HG03135 (cell line): ENCODE data around the gene SRGAP3.

ENCODE experiments used
- ATAC-seq: cut with Tn5 transposase; IDR thresholded peaks from one replicate; pipeline ENCODE4 v1.9.1; 2021; ENCODE audit warnings: mild to moderate bottlenecking, moderate library complexity; ENCODE audit not compliant: unreplicated experiment

SRGAP3 gene

DNA sequence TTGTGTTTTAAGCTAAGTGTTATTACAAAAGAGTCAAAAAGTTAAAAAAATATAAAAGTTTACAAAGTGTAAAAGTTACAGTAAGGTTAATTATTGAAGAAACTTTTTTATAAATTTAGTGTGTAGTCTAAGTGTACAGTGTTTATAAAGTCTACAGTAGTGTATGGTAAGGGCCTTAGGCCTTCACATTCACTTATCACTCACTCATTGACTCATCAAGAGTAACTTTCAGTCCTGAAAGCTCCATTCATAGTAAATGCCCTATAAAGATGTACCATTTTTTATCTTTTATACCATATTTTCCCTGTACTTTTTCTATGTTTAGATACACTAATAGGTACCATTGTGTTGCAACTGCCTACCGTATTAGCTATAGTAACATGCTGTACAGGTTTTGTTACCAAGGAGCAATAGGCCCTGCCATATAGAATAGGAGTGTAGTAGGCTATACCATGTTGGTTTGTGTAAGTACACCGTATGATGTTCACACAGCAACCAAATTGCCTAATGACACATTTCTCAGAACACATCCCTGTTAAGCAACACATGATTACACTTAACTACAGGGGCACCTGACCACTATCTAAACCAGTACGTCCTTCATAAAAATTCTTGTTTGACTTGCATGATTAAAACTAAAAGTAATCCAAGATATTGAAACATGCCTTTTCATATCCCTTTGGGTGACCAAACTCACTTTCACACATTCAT lies 303.4 kb downstream of the SRGAP3 start:
- no peak for ATAC-seq

DNA sequence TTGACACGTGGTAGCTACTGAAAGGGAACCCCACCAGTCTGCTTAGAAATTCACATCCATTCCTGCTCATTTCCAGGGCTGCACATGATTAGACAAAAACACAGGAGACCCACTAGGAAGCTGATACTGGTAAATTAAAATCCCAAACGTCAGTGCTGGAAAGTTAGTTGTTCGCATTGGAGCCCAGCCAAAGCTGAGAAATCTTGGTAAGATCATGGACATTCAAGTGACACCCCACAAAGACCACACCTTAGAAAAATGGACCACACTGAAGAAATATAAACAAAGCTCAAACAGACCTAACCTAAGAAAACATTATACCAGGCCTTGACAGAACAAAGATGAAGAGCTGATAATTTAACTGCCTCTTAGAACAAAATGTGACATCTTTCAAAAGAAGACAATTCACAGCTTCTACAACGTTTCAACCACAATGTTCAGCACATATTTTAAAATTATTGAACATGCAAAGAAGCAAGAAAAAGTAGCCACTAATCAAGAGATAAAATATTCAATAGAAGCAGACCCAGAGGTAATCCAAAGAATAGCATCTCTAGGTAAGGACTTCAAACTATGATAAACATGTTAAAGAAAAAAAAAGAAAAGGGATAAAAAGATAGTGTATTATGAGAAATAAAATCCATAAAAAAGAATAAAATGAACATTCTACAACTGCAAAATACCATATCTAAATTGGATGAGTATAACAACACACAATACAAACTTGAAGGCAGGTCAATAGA lies 306.5 kb downstream of the SRGAP3 start:
- ATAC-seq: no peak

GRCh38 chr3:8942115-8942514 lies 307.3 kb downstream of the SRGAP3 start:
- no peak for ATAC-seq

GRCh38 chr3:8938021-8938420 lies 311.4 kb downstream of the SRGAP3 start:
- no peak for ATAC-seq

DNA sequence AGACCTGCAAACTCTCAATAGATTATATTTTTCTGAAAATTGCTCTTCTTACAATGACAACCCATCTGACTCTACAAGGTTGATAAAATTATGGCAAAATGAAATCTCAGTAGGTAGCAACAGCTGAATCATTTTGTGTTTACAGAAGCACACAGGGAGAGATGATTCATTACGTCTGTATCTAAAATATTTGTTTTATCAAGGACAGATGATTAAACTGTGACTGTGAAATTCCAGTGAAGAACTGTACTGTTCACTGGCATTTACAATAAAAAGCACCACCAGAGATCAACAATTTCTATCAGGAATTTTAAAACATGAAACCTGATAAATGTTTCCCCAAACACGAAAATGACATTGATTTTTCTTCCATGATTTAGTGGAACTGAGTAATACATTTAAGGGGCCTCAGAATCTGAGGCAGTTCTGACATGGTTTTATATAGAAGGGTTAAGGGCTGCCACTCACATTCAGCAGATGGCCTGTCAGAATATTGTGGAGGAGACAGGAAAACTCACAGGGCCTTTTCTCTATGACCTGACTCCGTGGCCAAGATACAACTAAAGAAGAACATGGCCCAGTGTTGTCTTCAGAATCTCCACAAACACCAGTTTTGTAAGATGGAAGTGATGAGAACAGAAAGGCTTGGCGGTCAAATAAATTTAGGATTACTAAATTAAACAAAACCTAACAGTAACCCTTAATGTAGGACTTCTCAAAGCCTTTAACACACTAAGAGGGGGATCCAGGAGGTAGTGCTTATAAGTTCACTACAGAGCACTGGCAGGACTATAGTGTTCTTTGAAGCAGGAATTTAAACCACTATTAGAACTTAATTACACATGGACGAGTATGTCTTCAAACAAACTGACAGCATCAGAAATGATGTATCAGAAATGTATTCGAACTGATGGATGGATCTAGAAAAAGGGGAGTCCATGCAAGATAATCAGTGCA lies 312.1 kb downstream of the SRGAP3 start:
- no peak for ATAC-seq

GRCh38 chr3:8932507-8932906 lies 316.9 kb downstream of the SRGAP3 start:
- ATAC-seq: no peak

GRCh38 chr3:8931342-8931741 lies 318.1 kb downstream of the SRGAP3 start:
- ATAC-seq: no peak
